Measurements from ENCODE around the gene C1QTNF3.

DNA sequence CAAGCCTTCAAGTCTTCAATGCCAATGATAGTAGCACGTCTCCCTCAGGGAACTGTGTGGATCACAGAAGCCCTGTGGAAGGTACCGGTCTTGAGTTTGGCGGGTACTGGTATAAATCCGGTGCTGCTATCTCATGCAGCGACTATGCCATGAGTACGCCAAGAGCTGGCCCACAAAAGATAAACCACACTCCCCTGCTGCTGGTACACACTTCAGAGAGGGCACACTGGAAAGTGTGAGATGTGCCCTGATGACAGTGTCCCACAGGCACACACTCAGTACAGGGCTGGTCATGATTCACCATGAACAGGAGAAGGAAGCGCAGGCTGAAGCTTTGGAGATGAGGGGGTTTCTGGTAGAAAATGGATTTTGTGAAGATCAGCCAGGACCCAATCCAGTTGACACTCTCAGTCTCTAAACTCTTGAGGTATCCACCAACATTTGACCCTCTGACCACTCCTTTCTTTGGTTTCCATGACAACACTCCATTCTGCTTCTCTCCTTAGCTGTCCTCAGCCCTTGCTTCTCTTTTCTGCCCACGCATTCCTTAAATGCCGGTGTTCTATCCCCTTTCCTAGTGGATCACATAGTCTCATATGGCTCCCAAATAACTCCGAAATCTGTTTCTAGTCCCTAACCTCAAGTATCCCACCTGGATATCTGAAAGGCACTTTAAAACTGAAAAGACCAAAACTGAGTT, 40.2 kb downstream of the C1QTNF3 start:
- TF ChIP-seq, protein P1, sequence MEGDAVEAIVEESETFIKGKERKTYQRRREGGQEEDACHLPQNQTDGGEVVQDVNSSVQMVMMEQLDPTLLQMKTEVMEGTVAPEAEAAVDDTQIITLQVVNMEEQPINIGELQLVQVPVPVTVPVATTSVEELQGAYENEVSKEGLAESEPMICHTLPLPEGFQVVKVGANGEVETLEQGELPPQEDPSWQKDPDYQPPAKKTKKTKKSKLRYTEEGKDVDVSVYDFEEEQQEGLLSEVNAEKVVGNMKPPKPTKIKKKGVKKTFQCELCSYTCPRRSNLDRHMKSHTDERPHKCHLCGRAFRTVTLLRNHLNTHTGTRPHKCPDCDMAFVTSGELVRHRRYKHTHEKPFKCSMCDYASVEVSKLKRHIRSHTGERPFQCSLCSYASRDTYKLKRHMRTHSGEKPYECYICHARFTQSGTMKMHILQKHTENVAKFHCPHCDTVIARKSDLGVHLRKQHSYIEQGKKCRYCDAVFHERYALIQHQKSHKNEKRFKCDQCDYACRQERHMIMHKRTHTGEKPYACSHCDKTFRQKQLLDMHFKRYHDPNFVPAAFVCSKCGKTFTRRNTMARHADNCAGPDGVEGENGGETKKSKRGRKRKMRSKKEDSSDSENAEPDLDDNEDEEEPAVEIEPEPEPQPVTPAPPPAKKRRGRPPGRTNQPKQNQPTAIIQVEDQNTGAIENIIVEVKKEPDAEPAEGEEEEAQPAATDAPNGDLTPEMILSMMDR (IDR thresholded peaks at IDR 0.05; ENCODE audit: insufficient read depth, low read length, poor library complexity, severe bottlenecking): no peak
- TF ChIP-seq EZH2phosphoT487 (conservative IDR thresholded peaks at IDR 0.05; ENCODE audit: low read length): no peak
